SK-N-SH (cell line): ENCODE data around the gene PRKCB. TPM values are rescaled to one million over a fixed set of nuclear protein-coding genes. Genes with fewer than 3 reads are reported as not detected.

Experiments used
- CTCF ChIA-PET: fragments of 300-600, 350-600 bp; formaldehyde crosslinking; extraction: SDS; loops from one replicate; lab custom pipeline; 2021; lab: Yijun Ruan, JAX
- POLR2A ChIA-PET: fragments of 350-600 bp; sonication (Branson Sonifier 250); formaldehyde crosslinking; extraction: SDS; loops from one replicate; lab custom pipeline; 2020; ENCODE audit warnings: antibody characterized with exemption, inconsistent platforms; lab: Yijun Ruan, JAX
- DNase-seq: peaks from one replicate; pipeline ENCODE4 v3.0.0; 2012
- H2AFZ ChIP-seq: fragments of 200-600 bp; sonication (generic); 2 replicates; pipeline ENCODE4 v1.8.1; 2016; ENCODE audit warnings: antibody characterized with exemption, mild to moderate bottlenecking, low read depth
- H3F3A ChIP-seq: fragments of 200-600 bp; sonication (generic); replicated peaks from 2 replicates; pipeline ENCODE3; 2016; ENCODE audit warnings: antibody characterized with exemption, mild to moderate bottlenecking; ENCODE audit not compliant: insufficient read depth
- H3K27ac ChIP-seq, 2 experiments: fragments of 200-500 bp in 1 of 2; fragments of 200-600 bp in 1 of 2; sonication (Bioruptor generic) in 1 of 2; sonication (generic), shearing (Covaris generic) in 1 of 2; 2 replicates each; pipeline versions ENCODE4 v1.5.1 to v1.6.1; 2014 to 2016; ENCODE audit warnings: low read depth in 2 of 2, inconsistent platforms in 1 of 2, low read length in 1 of 2, mild to moderate bottlenecking in 1 of 2, mixed read lengths in 1 of 2
- H3K27me3 ChIP-seq: fragments of 200-600 bp; sonication (generic), shearing (Covaris generic); 2 replicates; pipeline ENCODE4 v1.6.1; 2016; ENCODE audit warnings: mixed run types; ENCODE audit not compliant: insufficient read depth
- H3K36me3 ChIP-seq, 2 experiments: fragments of 200-500 bp in 1 of 2; fragments of 200-600 bp in 1 of 2; sonication (Bioruptor generic) in 1 of 2; sonication (generic) in 1 of 2; replicated peaks in 1 of 2; 2 replicates each; pipeline versions ENCODE3 to v1.5.1; 2014 to 2016; ENCODE audit warnings: low read length in 1 of 2, mild to moderate bottlenecking in 1 of 2; ENCODE audit not compliant: insufficient read depth in 2 of 2, control insufficient read depth in 1 of 2
- H3K4me1 ChIP-seq, 2 experiments: fragments of 200-500 bp in 1 of 2; fragments of 200-600 bp in 1 of 2; sonication (Bioruptor generic) in 1 of 2; sonication (generic), shearing (Covaris generic) in 1 of 2; 2 replicates each; pipeline versions ENCODE4 v1.5.1 to v1.6.1; 2014 to 2016; ENCODE audit warnings: low read depth in 1 of 2, low read length in 1 of 2, mixed run types in 1 of 2; ENCODE audit not compliant: insufficient read depth in 2 of 2, control insufficient read depth in 1 of 2
- H3K4me2 ChIP-seq: fragments of 200-600 bp; sonication (generic), shearing (Covaris generic); 2 replicates; pipeline ENCODE4 v1.6.1; 2017; ENCODE audit warnings: mixed run types
- H3K4me3 ChIP-seq, 2 experiments: fragments of 200-500 bp in 1 of 2; fragments of 200-600 bp in 1 of 2; sonication (Bioruptor generic) in 1 of 2; sonication (generic), shearing (Covaris generic) in 1 of 2; 2 replicates each; pipeline versions ENCODE4 v1.5.1 to v1.8.1; 2014 to 2016; ENCODE audit warnings: low read depth in 2 of 2, inconsistent platforms in 1 of 2, low read length in 1 of 2, mild to moderate bottlenecking in 1 of 2, mixed read lengths in 1 of 2, moderate library complexity in 1 of 2
- H3K79me2 ChIP-seq: fragments of 200-600 bp; sonication (generic); 2 replicates; pipeline ENCODE4 v1.8.1; 2017; ENCODE audit warnings: mild to moderate bottlenecking; ENCODE audit not compliant: insufficient read depth
- H3K9ac ChIP-seq: fragments of 200-600 bp; sonication (generic); 2 replicates; pipeline ENCODE4 v1.6.1; 2017; ENCODE audit warnings: mixed run types
- H3K9me2 ChIP-seq: fragments of 200-600 bp; sonication (generic); 2 replicates; pipeline ENCODE4 v1.6.1; 2017; ENCODE audit warnings: mixed run types
- H3K9me3 ChIP-seq: fragments of 200-600 bp; sonication (generic); 2 replicates; pipeline ENCODE4 v1.6.1; 2017; ENCODE audit warnings: mixed run types, mild to moderate bottlenecking, moderate library complexity
- H4K20me1 ChIP-seq: fragments of 200-600 bp; sonication (generic); 2 replicates; pipeline ENCODE4 v1.6.1; 2017; ENCODE audit warnings: mild to moderate bottlenecking, mixed run types; ENCODE audit not compliant: insufficient read depth
- CHD2 ChIP-seq: fragments of 150-350 bp; IDR thresholded peaks from 2 replicates; pipeline ENCODE4 v1.6.1; 2018; ENCODE audit warnings: low read length; ENCODE audit not compliant: partially characterized antibody
- EZH2phosphoT487 ChIP-seq: fragments of 200-600 bp; sonication (generic); IDR thresholded peaks from 2 replicates; pipeline ENCODE4 v1.6.1; 2017; ENCODE audit warnings: low read depth, mixed run types, mild to moderate bottlenecking, antibody characterized with exemption, moderate library complexity, borderline replicate concordance
- FOXM1 ChIP-seq: IDR thresholded peaks from 2 replicates; pipeline ENCODE4 v1.4.0; 2012; ENCODE audit warnings: low read depth, mild to moderate bottlenecking
- GABPA ChIP-seq: IDR thresholded peaks from 2 replicates; pipeline ENCODE4 v1.4.0; 2012; ENCODE audit warnings: low read depth, mild to moderate bottlenecking
- GATA2 ChIP-seq: sonication (generic); formaldehyde crosslinking; IDR thresholded peaks from 2 replicates; pipeline ENCODE4 v1.5.0; 2020; ENCODE audit warnings: mild to moderate bottlenecking, missing genetic modification reagents
- IRF3 ChIP-seq: fragments of 150-350 bp; IDR thresholded peaks from 2 replicates; pipeline ENCODE4 v1.6.1; 2016; ENCODE audit warnings: mild to moderate bottlenecking, low read depth, low read length
- JUND ChIP-seq: IDR thresholded peaks from 2 replicates; pipeline ENCODE4 v1.4.0; 2012
- MAX ChIP-seq: IDR thresholded peaks from 2 replicates; pipeline ENCODE4 v1.4.0; 2012; ENCODE audit warnings: low read depth
- MXI1 ChIP-seq: IDR thresholded peaks from 2 replicates; pipeline ENCODE4 v1.6.1; 2012; ENCODE audit warnings: mild to moderate bottlenecking, low read depth, low read length, improper control_type of control experiment
- PBX3 ChIP-seq: IDR thresholded peaks from 2 replicates; pipeline ENCODE4; 2012
- RCOR1 ChIP-seq: fragments of 150-350 bp; IDR thresholded peaks from 2 replicates; pipeline ENCODE4 v1.6.1; 2017; ENCODE audit warnings: antibody characterized with exemption, low read length
- SIN3A ChIP-seq: IDR thresholded peaks from 2 replicates; pipeline ENCODE4 v1.6.1; 2012; ENCODE audit warnings: low read depth, mild to moderate bottlenecking, low read length, moderate library complexity, borderline replicate concordance
- TAF1 ChIP-seq: IDR thresholded peaks from 2 replicates; pipeline ENCODE4 v1.6.1; 2012; ENCODE audit warnings: low read depth, mild to moderate bottlenecking, low read length, moderate library complexity, borderline replicate concordance
- ZBTB33 ChIP-seq: IDR thresholded peaks from 2 replicates; pipeline ENCODE4 v1.4.0; 2012; ENCODE audit warnings: low read depth, borderline replicate concordance
- WGBS: methylation state at CpG from one replicate; pipeline ENCODE4 v1.1.6; 2017; ENCODE audit warnings: low lambda C conversion rate; 5-methylcytosine and 5-hydroxymethylcytosine counted together
- polyA plus RNA-seq, 3 experiments: library from polyadenylated mRNA; depleted of rRNA; stranded (reverse); fragments of >200 nt; gene quantifications; 2 replicates each; pipeline ENCODE4 v1.2.3, GENCODE V29; 2012

Gene PRKCB
- polyA plus RNA-seq, 1 of the 3 experiments (the other 2 are of a cell fraction): 0.12 TPM

- H3K36me3 ChIP-seq: no peaks in the 10 kb centered on the region
- no peak overlapping the region for H3K4me2 ChIP-seq
- H3K27me3 ChIP-seq: no peaks in the 10 kb centered on the region
- H3K4me1 ChIP-seq: no peaks in the 10 kb centered on the region
- H3K4me3 ChIP-seq: no peak overlapping the region
- no peak for TF ChIP-seq JUND
- TF ChIP-seq FOXM1: no peak
- peak; percentile 71 for TF ChIP-seq GATA2
- peak; percentile 33; the same call in 1 of the 2 replicates for TF ChIP-seq RCOR1
- no peak overlapping the region for H2AFZ ChIP-seq
- no peaks in the 10 kb centered on the region for H4K20me1 ChIP-seq
- no peaks in the 10 kb centered on the region for H3F3A ChIP-seq
- peak; percentile 30 for DNase-seq
- no peak overlapping the region for H3K27ac ChIP-seq
- CTCF ChIA-PET: interaction anchor here (0.8 to 2.0 kb wide), 3 partner anchors 11 to 128 kb away, joined by 3 to 5 read pairs (median 4); no protein-coding TSS in a partner anchor
- POLR2A ChIA-PET: no interaction called here
- H3K9me2 ChIP-seq: no peaks in the 10 kb centered on the region
- H3K9me3 ChIP-seq: no peaks in the 10 kb centered on the region
- 1% methylated on average over 4 of the region's 4 CpGs for WGBS
- no peak overlapping the region for H3K9ac ChIP-seq
- H3K79me2 ChIP-seq: no peaks in the 10 kb centered on the region
Measured at GRCh38 chr16:24198807-24199533, 363.2 kb downstream of the PRKCB start.

- WGBS: 3% methylated on average over 4 of the region's 4 CpGs
- Histone ChIP-seq H3K9ac (no peak overlapping the region), H3K27ac (no peak overlapping the region), H3K9me2 (no peaks in the 10 kb centered on the region), H3F3A (no peaks in the 10 kb centered on the region), H2AFZ (no peak overlapping the region), H3K4me2 (no peak overlapping the region), H4K20me1 (no peaks in the 10 kb centered on the region), H3K9me3 (no peaks in the 10 kb centered on the region), H3K36me3 (no peaks in the 10 kb centered on the region), H3K79me2 (no peaks in the 10 kb centered on the region), H3K27me3 (no peaks in the 10 kb centered on the region), H3K4me1 (peaks cover 0 to 3% of the 10 kb centered on the region in 2 experiments; a peak in 1 of 4 replicates), H3K4me3 (no peak overlapping the region)
- no peak for DNase-seq
- ChIA-PET CTCF (interaction anchor here (1.0 kb wide), 1 partner anchor 49 kb away, joined by 3 read pairs; no protein-coding TSS in a partner anchor), POLR2A (no interaction called here)
- TF ChIP-seq EZH2phosphoT487: no peak
- no peak for TF ChIP-seq TAF1
- no peak for TF ChIP-seq PBX3
- no peak for TF ChIP-seq GABPA
Measured at GRCh38 chr16:24203675-24204074, 367.9 kb downstream of the PRKCB start.

- 11% methylated on average over 2 of the region's 2 CpGs for WGBS
- ChIA-PET POLR2A (no interaction called here), CTCF (interaction anchor here (1.0 kb wide), 1 partner anchor 49 kb away, joined by 3 read pairs; no protein-coding TSS in a partner anchor)
- no peaks in the 10 kb centered on the region for H3K79me2 ChIP-seq
- no peaks in the 10 kb centered on the region for H3K36me3 ChIP-seq
- H3K9ac ChIP-seq: no peak overlapping the region
- no peaks in the 10 kb centered on the region for H3K9me3 ChIP-seq
- H3K4me1 ChIP-seq: peaks cover 0 to 8% of the 10 kb centered on the region in 2 experiments; a peak in 1 of 4 replicates
- H3K27me3 ChIP-seq: no peaks in the 10 kb centered on the region
- H3K27ac ChIP-seq: no peak overlapping the region
- no peak overlapping the region for H3K4me2 ChIP-seq
- DNase-seq: no peak
- H3K4me3 ChIP-seq: no peak overlapping the region
- no peak overlapping the region for H2AFZ ChIP-seq
- H4K20me1 ChIP-seq: no peaks in the 10 kb centered on the region
- no peaks in the 10 kb centered on the region for H3K9me2 ChIP-seq
- H3F3A ChIP-seq: no peaks in the 10 kb centered on the region
- TF ChIP-seq TAF1 (no peak), SIN3A (no peak), IRF3 (no peak), GABPA (no peak), MXI1 (no peak), GATA2 (no peak), RCOR1 (no peak), ZBTB33 (no peak), CHD2 (no peak), MAX (no peak)
Measured at GRCh38 chr16:24204150-24204665, 368.4 kb downstream of the PRKCB start.
